Heart left ventricle (tissue), 13 donors: Measurements from ENCODE around the gene ARF4.

ENCODE experiments used
- POLR2A ChIP-seq, 2 donors: fragments of 450-650 bp; IDR thresholded peaks; one replicate each; pipeline ENCODE4 v1.6.1; 2017; ENCODE audit warnings: antibody characterized with exemption in 2 of 2, mild to moderate bottlenecking in 2 of 2, moderate library complexity in 2 of 2
- TF ChIP-seq, protein P1 (sequence below), 12 donors: fragments of 200-600 bp; sonication (generic) in 4 of 12; IDR thresholded peaks; one replicate each; pipeline versions ENCODE4 v1.5.0 to v1.8.0; 2018 to 2022; ENCODE audit warnings: antibody characterized with exemption in 12 of 12, mild to moderate bottlenecking in 5 of 12
- donor health status: ischemic (EF 13 %, LVEDD 7.1; RV severe dilation, severe dysfunction).
- donor health status: DM: no; HTN: yes; CAD: no.
- donor health status: DM: no; HTN: no; CAD: no.
- donor health status: ischemic (EF 25% LVEDD 6.9; RV normal size, moderate dysfunction).
- donor health status: ischemic (EF 25% LVEDD 5.7; RV mildly dilated, moderate dysfunction).
- donor health status: ischemic (EF 35%, LVEDD 5.7; RV mildly dilated, moderate dysfunction).
- donor health status: nonischemic (EF 11% LVEDD 7.7; RV severe dilation, severe dysfunction).
- donor health status: DM: yes; HTN: yes; CAD: no.
- donor health status: PGD.
- donor health status: ischemic (EF 29% LVEDD 5.4; RV normal size, mild dysfunction).
- donor health status: nonischemic (EF 23%, LVEDD 6.1; RV moderate dilation, normal function).

DNA sequence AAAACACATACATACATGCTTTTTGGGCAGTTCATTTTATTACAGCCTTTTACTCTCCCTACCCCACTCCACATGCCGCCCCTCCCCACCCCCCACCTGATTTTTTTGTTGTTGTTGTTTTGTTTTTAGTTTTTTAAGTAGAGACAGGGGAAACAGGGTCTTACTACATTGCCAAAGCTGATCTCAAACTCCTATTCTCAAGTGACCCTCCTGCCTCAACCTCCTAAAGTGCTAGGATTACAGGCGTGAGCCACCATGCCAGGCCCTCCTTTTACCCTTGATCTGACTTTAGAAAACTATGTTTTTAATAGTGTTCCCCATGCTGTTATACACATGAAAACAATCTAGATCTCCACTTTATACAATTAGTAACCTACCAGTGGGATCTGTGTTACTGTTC lies 26.3 kb downstream of the ARF4 start:
- no peak for TF ChIP-seq POLR2A (IDR thresholded peaks at IDR 0.05)
- TF ChIP-seq, protein P1, sequence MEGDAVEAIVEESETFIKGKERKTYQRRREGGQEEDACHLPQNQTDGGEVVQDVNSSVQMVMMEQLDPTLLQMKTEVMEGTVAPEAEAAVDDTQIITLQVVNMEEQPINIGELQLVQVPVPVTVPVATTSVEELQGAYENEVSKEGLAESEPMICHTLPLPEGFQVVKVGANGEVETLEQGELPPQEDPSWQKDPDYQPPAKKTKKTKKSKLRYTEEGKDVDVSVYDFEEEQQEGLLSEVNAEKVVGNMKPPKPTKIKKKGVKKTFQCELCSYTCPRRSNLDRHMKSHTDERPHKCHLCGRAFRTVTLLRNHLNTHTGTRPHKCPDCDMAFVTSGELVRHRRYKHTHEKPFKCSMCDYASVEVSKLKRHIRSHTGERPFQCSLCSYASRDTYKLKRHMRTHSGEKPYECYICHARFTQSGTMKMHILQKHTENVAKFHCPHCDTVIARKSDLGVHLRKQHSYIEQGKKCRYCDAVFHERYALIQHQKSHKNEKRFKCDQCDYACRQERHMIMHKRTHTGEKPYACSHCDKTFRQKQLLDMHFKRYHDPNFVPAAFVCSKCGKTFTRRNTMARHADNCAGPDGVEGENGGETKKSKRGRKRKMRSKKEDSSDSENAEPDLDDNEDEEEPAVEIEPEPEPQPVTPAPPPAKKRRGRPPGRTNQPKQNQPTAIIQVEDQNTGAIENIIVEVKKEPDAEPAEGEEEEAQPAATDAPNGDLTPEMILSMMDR (IDR thresholded peaks at IDR 0.05), result no peak
